HG02981 (cell line): ENCODE data around the gene POLR1E.

ENCODE experiments used
- ATAC-seq: cut with Tn5 transposase; IDR thresholded peaks from one replicate; pipeline ENCODE4 v1.9.1; 2021; ENCODE audit warnings: mild to moderate bottlenecking, moderate library complexity; ENCODE audit not compliant: unreplicated experiment

The POLR1E gene, protein sequence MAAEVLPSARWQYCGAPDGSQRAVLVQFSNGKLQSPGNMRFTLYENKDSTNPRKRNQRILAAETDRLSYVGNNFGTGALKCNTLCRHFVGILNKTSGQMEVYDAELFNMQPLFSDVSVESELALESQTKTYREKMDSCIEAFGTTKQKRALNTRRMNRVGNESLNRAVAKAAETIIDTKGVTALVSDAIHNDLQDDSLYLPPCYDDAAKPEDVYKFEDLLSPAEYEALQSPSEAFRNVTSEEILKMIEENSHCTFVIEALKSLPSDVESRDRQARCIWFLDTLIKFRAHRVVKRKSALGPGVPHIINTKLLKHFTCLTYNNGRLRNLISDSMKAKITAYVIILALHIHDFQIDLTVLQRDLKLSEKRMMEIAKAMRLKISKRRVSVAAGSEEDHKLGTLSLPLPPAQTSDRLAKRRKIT

DNA sequence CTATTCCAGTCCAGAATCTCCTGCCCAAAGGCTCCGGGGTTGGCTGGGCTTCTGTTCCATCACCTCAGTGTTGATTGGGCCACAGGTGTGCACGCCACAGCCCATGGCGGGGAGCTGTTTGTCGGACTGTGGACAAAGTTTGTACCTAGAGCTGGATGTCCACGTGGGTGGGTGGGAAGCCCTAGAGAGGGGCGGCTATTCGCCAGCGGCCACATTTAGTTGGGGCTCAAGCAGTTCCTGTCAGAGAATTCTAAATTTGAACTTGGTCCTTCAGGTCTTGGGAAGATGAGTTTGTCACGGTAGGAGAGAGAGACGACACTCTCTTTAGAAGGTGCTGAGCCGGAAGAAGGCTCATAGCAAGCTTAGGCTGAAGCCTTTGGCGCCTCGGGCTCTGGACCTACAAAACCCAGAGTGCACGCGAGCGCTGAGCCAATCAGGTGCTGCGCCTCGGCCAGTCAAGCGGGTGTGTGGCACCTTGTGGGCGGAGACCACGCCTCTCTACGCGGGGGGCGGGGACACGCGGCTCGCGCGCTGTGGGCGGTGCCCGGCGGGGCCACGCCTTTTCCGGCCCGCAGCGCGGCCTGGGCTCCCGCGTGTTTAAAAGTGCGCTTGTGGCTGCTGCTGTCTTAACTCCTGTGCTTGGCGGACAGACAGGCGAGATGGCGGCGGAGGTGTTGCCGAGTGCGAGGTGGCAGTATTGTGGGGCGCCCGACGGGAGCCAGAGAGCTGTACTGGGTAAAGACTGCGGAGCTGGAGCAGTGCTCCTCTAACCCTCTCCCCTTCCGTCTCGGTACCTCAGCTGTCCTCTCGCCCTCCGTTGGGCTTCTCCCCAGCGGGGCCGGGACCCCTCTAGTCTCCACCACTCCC, at the start of gene POLR1E:
POLR1E (plus strand) TSS at position 560 of the 867 bp plus-strand sequence; CDS start at position 660, 100 bp downstream.
- peak; percentile 97 for ATAC-seq

DNA sequence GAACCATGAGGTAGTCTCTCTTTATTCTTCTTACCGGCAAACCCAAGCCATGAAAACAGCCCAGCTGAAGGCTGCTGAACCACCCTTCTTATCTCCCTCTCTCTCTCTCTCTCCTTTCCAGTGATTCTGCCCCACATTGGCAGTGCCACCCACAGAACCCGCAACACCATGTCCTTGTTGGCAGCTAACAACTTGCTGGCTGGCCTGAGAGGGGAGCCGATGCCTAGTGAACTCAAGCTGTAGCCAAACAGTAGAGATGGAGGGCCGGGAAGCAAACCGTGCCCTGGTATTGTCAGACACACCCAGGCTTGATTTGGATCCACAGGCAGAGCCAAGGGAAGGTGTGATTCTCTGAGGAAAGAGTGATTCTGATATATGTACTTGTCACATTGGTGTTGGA, 49.2 kb upstream of the POLR1E start:
- ATAC-seq, result no peak

DNA sequence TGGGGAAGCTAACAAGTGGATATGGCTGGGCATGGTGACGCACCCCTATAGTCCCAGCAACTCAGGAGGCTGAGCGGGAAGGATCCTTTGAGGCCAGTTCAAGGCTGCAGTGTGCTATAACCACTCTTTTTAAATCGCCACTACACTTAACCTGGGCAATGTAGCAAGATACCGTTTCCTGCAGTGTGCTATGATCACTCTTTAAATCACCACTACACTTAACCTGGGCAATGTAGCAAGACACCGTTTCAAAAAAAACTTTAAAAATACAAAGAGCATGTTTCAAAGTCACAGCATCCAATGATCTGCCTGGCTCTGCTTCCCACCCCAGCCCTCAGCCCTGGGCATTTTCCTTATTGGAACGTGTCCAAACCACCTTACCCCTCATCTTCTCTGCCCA, 48.7 kb upstream of the POLR1E start:
- ATAC-seq, result no peak

DNA sequence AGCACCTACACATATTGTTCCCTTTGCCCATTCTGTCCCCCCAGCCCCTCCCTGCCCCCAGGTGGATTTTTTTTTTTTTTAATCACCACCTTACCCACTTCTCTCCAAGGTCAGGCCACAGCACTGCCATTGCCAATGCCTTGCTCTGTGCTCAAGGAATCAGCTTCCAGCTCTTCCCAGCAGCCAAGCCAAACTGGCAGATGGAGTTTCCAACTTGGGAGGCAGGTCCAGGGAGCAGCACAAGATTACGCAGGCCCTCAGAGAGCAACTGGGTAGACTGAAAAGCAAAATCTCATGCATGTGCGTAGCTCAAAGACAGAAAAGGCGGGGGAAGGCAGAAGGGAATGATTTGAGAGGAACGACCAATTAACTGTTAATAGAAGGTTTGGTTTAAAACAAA, 48.1 kb upstream of the POLR1E start:
- ATAC-seq, result no peak

DNA sequence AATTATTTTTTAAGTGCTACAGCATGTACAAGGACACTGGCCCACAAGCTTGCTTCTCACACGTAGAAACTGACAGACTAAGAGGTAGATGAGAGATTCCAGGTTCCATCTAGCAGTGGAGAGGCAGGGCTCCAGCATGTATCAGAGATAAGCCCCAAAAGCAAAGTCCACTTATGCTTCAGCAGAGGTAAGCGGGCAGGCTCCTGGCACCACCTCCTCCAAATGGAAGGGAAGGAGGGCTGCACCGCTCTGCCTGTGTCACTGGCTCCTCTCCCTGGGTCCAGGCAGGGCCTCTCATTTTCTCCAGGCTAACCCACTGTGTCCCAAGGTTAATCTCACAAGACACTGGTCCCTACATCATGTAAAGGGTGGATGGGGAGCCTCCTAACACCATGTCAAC, 47.4 kb upstream of the POLR1E start:
- no peak for ATAC-seq

DNA sequence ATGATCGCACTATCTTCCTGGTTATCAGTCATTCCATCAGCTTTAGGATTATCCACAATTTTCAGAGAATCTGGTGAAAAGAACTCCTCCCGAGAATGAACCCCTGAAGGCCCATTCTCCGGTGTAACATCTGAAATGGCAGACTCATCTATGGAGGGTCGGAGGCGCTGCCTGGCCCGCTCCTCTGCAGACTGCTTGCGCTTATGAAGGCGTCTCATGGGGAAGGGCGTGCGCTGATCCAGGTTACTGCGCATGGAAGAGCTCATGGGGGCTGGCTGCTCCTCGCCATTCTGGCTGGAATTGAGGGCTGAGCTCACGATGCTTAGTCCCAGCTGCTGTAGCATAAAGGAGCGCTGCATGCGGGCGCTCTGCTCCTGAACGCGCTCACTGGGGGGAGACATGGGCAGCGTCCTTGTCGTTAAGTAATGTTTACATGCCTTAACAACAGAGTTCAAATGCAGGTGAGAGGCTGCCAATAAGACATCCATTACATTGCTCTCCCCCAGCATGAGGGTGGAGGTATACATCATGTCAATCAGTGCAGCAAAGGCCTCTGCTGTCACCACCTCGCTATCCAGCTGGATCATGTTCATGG, 43.9 kb upstream of the POLR1E start:
- ATAC-seq, result no peak

DNA sequence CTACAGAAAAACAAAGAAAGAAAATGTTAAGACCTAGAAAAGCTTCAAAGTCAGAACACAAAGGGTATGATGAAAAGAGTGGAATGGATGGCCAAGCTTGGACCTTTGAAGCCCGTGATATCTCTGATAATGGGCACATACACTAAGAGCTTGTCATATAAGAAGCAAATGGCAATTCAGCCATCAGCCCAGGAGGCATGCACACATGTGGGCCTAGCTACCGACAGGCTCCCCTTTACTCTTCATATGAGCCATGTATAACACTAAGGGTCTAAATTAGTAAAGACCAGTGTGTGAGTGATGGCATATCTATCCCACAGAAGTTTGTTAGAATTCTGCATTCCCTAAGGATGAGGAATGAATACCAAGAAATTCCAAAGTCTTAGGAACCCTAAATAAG, 43.2 kb upstream of the POLR1E start:
- no peak for ATAC-seq

DNA sequence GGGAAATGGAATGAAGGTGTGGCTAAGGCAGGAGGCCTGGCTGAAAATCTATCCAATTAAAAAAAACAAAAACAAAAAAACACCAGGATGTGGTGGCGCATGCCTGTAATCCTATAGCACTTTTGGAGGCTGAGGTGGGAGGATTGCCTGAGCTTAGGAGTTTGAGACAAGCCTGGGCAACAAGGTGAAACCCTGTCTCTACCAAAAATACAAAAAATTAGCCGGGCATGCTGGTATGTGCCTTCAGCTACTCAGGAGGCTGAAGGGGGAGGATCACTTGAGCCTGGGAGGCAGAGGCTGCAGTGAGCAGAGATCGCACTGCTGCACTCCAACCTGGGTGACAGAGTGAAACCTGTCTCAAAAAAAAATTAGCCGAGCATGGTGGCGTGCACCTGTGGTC, 42.2 kb upstream of the POLR1E start:
- ATAC-seq, result no peak

DNA sequence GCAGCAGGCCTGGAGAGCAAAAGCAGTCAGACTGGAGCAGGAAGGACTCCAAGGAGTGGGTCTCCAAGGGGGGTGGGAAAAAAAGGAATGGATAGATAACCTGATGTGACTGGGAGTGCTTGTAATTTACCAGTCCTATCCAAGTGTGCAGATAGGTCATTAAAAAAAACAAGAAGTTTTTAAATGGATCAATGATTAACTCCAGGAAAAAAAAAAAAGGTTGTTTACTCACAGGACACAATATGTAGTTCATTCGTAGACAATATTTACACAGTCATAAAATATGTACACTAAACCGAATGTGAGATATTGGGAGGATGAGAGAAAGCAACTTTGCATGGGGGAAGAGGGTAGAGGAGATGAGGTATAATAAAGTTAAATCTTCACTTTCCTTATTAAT, 40.9 kb upstream of the POLR1E start:
- no peak for ATAC-seq

DNA sequence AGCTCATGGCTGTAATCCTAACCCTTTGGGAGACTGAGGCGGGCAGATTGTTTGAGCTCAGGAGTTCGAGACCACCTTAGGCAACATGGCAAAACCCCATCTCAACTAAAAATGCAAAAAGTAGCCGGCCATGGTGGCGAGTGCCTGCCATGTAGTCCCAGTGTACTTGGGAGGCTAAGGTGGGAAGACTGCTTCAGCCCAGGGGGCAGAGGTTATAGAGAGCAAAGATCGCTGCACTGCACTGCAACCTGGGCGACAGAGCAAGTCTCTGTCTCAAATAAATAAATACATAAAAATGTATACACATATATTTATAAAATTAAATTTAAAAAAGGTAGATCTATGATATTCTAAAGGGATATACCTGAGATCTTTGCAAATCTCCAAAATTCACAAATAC, 39.9 kb upstream of the POLR1E start:
- ATAC-seq, result no peak

DNA sequence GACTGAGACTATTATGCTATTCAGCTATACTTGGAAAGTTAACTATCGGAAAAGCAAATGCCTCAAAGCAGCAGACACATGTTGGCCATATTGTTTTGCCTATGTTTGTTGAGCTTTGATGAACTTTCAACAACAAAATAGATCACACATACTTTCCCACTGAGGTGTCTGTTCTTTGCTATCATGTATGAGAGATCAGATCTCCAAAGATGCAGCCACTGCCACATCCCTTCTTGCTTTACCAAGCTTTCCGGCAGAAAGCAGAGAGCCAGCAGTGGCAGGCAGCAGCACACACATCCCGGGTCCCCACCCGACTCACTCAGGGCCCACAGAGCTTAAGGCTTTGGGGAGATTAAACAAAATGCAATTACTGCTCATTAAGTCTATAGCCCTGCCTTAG, 39.3 kb upstream of the POLR1E start:
- ATAC-seq, result no peak

DNA sequence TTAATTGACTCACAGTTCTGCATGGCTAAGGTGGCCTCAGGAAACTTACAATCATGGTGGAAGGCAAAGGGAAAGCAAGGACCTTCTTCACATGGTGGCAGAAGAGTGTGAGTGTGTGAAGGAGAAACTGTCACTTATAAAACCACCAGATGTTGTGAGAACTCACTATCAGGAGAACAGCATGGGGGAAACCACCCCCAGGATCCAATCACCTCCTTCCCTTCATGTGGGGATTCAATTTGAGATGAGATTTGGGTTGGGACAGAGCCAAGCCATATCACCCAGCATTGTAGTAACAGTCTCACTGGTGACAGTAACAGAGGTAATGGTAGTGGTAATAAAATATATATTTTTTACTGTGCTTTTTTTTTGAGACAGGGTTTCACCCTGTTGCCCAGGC, 38.6 kb upstream of the POLR1E start:
- no peak for ATAC-seq

DNA sequence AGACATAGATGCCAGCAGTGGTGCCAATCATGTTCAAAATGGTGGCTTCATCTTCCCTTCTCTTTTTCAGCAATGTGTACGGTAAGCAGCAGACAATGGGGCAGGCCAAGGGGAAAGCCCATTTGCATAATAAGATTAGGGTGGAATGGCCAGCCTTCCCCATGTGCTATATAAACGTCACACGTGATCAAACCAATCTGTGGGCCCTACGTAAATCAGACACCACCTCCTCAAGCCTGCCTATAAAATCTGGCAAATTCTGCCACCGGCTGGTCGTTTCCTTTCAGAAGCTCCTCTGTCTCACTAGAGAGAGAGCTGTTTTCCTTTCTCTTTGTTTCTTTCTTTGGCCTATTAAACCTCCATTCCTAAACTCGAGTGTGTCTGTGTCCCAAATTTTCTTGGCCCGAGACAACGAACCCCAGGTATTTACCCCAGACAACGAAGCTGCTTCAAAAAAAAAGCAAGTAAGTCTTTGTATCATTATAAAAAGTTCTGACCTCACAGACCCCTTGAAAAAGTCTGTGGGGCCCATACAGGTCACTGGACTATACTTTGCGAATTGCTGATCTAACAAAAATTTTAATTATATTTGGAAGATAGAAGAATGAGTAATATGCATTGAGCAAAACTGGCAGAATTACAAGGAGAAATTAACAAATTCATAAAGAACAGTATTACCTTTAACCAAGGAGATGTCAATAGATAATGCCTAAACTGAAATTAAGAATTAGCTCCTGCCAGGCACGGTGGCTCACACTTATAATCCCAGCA, 35.7 kb upstream of the POLR1E start:
- no peak for ATAC-seq

DNA sequence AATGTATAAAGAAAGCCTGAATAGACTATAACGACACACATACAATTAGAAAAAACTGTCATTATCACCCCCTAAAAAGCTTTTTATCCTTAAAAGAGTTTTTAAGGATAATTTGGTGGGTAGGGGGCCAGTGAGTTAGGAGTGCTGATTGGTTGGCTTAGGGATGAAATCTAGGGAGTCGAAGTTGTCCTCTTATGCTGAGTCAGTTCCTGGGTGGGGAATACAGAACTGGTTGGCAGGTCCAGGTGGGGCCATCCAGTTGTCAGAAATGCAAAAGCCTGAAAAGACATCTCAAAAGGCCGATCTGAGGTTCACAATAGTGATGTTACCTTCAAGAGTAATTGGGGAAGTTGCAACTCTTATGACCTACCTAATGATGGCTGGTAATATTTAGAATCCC, 34.1 kb upstream of the POLR1E start:
- ATAC-seq, result no peak

DNA sequence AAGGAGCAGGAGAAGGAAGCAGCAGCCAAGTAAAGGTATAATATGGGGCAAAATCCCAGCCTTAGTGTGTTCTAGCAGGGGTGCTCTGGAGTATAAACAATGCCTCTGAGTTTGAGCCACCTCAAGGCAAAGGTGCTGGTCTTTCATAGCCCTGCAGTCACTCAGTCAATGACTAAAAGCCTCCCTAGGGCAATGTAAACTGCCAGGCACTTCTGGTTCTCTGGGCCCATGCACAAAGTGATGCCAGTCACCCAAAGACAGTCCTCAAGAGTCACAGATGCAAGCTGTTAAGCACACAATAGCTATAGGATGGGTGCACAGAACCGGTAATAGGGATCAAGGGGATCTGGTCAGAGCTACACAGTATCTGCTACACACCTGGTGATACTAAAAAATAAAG, 33.1 kb upstream of the POLR1E start:
- no peak for ATAC-seq

DNA sequence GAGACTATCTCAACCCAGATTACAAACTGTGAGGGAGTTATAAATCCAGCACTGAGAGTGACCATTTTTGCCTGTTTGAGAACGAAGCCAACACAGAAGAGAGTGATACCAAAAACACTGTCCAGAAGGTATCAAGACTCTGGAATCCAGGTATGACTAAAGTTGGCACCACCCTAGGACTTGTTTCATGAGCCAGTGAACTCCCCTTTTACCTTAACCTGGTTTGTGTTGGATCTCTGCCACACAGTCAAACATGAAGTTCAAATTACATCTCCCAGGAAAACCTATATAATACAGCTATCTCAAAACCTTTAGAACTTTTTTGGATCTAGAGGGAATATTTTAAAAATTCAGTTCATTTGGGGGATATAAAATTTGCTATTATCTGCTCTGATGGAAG, 31.9 kb upstream of the POLR1E start:
- ATAC-seq, result no peak

DNA sequence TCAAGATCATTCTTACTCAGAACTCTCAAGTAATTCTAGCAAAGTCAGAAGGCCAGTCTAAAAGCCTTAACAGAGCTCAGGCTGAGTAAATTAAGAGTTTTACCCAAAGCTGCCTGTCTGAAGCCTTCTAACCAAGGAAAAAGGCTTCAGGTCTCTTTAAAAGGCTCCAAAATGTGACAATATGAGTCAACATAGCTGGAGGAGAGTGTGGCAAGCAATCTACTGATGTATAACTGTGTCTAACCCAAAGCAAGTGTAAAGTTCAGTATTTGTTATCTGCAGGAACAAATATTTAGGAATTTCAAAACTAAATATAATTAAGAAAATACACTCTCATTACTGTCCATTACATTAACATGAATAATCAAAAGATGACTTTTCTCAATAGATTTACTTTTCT, 31.5 kb upstream of the POLR1E start:
- ATAC-seq, result no peak

DNA sequence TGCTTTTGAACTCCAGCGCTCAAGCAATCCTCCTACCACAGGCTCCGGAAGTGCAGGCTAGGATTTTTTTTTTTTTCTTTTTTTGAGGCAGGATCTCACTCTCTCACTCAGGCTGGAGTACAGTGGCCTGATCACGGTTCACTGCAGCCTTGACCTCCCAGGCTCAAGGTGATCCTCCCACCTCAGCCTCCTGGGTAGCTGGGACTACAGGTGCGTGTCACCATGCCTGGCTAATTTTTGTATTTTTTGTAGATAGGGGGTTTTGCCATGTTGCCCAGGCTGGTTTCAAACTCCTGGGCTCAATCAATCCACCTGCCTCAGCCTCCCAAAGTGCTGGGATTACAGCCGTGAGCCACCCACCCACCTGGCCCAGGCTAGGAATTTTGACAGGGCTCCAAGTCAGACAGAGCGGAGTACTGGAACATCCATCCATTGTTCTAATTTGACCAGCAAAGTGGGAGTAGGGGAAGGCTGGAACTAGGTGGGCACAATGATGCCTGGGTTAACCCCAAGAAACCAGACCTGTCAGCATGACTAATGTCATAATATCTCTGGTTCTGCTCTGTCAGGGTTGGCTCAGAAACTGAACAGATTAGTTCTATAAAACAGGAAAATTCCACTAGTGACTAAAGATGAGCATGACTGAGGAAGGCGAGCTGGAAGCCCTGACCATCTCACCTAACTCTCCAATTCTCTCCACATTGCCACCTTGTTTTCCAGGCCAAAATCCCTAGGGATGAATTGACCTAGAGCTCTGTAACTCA, 29.7 kb upstream of the POLR1E start:
- no peak for ATAC-seq

DNA sequence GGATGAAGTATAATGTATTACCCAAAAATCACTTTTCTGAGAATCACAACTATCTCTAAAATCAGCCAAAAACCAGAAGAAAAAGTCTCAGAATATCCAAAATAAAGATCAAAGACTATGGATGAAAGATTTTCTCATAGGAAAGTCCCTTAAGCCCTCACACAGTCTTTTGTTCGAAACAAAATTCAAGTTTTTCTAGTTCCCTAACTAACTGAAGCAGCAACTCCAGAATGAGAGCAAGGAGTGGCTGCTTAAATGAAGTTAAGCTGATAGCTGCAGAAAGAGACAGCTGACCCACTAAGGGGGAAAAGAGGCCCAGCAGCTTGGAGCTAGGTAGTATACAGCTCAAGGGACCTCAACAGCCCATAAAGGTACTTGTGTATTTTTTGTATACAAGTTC, 28.9 kb upstream of the POLR1E start:
- ATAC-seq, result no peak

DNA sequence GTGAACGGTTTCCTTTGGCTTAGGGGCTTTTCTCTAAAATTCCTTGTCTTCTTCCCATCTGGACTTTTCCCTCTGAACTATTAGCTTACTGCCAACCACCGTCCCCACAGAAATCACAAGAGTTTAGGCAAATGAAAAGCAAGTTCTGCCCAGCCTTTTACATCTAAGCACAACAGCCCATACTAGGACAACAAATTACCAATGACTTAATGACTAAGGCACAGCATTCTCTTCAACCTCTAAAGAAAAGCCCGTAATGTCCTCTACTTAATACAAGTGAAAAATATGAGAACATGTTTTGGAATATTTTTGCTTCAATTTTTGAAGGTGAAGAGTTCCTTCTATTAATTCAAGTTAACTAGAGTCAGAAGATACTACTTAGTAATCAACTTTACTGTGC, 21.7 kb upstream of the POLR1E start:
- ATAC-seq, result no peak
